Neural progenitor cell (in vitro differentiated cells): ENCODE data around the gene RPH3AL.

Experiments used
- EZH2 ChIP-seq: fragments of 200-600 bp; sonication (generic); IDR thresholded peaks from 2 replicates; pipeline ENCODE4 v1.6.1; 2017; ENCODE audit warnings: antibody characterized with exemption, mild to moderate bottlenecking, moderate library complexity
- TF ChIP-seq, protein P1 (sequence below): fragments of 200-600 bp; sonication (generic); IDR thresholded peaks from 2 replicates; pipeline ENCODE4 v1.5.1; 2017; ENCODE audit warnings: antibody characterized with exemption, mild to moderate bottlenecking

DNA sequence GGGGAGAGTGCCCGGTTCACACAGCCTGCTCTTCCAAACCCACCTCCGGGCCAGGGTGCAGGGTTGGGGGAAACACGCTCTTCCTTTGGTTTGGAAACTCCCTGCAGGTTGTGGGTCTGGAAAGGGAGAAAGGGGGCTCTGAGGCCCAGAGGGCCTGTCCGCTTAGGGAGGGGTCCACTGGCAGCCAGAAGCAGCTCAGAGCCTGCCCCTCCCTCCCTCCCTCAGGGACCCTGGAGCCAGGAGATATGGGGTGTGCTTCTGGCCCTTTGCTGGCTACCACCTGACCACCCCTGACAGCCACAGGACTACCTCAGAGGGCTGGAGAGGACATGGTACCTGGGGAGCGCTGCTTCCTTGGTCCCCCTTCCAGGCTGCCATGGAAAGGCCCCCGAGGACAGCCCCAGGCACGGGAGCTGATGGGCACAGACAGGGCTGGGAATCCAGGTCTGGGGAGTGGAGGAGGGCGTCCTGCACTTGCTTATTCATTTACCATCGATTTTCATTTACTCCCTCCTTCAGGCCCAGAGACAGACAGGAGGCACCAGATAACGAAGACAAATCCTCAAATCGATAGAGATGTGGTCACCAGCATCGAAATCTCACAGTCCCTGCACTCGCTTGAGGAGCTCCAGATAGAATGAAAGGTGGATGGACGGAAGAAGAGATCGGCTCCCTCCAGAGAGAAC lies 122.8 kb downstream of the RPH3AL start:
- TF ChIP-seq, protein P1, sequence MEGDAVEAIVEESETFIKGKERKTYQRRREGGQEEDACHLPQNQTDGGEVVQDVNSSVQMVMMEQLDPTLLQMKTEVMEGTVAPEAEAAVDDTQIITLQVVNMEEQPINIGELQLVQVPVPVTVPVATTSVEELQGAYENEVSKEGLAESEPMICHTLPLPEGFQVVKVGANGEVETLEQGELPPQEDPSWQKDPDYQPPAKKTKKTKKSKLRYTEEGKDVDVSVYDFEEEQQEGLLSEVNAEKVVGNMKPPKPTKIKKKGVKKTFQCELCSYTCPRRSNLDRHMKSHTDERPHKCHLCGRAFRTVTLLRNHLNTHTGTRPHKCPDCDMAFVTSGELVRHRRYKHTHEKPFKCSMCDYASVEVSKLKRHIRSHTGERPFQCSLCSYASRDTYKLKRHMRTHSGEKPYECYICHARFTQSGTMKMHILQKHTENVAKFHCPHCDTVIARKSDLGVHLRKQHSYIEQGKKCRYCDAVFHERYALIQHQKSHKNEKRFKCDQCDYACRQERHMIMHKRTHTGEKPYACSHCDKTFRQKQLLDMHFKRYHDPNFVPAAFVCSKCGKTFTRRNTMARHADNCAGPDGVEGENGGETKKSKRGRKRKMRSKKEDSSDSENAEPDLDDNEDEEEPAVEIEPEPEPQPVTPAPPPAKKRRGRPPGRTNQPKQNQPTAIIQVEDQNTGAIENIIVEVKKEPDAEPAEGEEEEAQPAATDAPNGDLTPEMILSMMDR: no peak
- no peak for TF ChIP-seq EZH2
